Measurements from ENCODE around the gene NEUROD2. TPM values are rescaled to one million over a fixed set of nuclear protein-coding genes. Genes with fewer than 3 reads are reported as not detected.

The NEUROD2 gene
- total RNA-seq, 1 donor from 2014 or later = not detected

DNA sequence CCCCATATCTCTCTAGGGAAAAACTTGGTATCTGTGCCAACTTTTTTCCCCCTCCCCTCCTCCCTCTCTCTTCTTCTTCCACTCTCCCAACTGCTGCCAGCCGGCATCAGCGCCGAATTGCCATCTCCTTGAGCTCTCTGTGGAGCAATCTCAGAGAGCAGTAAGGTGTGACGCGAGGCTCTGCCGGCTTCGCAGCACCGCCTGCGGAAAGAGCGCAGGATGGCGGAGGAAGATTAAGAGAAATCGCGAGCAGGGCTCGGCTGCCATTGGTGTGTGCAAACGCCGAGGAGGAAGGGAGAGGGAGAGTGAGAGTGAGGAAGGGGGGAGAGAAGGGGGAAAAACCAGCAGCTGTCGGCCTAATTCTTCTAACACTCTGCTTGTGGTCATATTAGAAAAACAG lies 44.2 kb downstream of the NEUROD2 start:
- Mint-ChIP-seq H3K27me3 (ENCODE audit: low read depth, unreplicated experiment) (peaks cover 14% of the 10 kb centered on the region), H3K4me3 (ENCODE audit: unreplicated experiment) (no peak overlapping the region), H3K27ac (ENCODE audit: unreplicated experiment) (no peak overlapping the region), H3K4me1 (ENCODE audit: low read depth, unreplicated experiment) (peaks cover 4% of the 10 kb centered on the region), H3K36me3 (ENCODE audit: low read depth, unreplicated experiment) (peaks cover 32% of the 10 kb centered on the region), H3K9me3 (ENCODE audit: unreplicated experiment) (no peaks in the 10 kb centered on the region)
- H3K27ac ChIP-seq (ENCODE audit: low read depth, low read length) = no peak overlapping the region
- DNase-seq (ENCODE audit: low read depth) (no peak), FAIRE-seq (no peak)
- H2AFZ ChIP-seq (ENCODE audit: low read depth, low read length) = peak overlapping the region; percentile 25
- peaks cover 4% of the 10 kb centered on the region for H4K20me1 ChIP-seq (ENCODE audit: insufficient read depth, low read length)
- peaks cover 4% of the 10 kb centered on the region for H3K36me3 ChIP-seq (ENCODE audit: insufficient read depth, low read length)
- no peak overlapping the region for H3K4me3 ChIP-seq (ENCODE audit: insufficient read depth, low read depth, low read length)
- H3K27me3 ChIP-seq (ENCODE audit: insufficient read depth, low read length) = no peaks in the 10 kb centered on the region
- peak overlapping the region; percentile 46 for H3K9ac ChIP-seq (ENCODE audit: low read length)
- peaks cover 4% of the 10 kb centered on the region for H3K4me1 ChIP-seq (ENCODE audit: insufficient read depth, low read length)
- H3K79me2 ChIP-seq (ENCODE audit: insufficient read depth, low read length) = no peaks in the 10 kb centered on the region
- H3K4me2 ChIP-seq (ENCODE audit: low read length) = peak overlapping the region; percentile 72
- H3K9me3 ChIP-seq (ENCODE audit: insufficient read depth, low read depth, low read length) = no peaks in the 10 kb centered on the region
- TF ChIP-seq, protein P1, sequence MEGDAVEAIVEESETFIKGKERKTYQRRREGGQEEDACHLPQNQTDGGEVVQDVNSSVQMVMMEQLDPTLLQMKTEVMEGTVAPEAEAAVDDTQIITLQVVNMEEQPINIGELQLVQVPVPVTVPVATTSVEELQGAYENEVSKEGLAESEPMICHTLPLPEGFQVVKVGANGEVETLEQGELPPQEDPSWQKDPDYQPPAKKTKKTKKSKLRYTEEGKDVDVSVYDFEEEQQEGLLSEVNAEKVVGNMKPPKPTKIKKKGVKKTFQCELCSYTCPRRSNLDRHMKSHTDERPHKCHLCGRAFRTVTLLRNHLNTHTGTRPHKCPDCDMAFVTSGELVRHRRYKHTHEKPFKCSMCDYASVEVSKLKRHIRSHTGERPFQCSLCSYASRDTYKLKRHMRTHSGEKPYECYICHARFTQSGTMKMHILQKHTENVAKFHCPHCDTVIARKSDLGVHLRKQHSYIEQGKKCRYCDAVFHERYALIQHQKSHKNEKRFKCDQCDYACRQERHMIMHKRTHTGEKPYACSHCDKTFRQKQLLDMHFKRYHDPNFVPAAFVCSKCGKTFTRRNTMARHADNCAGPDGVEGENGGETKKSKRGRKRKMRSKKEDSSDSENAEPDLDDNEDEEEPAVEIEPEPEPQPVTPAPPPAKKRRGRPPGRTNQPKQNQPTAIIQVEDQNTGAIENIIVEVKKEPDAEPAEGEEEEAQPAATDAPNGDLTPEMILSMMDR (IDR thresholded peaks at IDR 0.05; ENCODE audit: insufficient read depth, low read depth, low read length) = no peak
- no peak for TF ChIP-seq EZH2 (IDR thresholded peaks at IDR 0.05; ENCODE audit: insufficient read depth, low read length)

DNA sequence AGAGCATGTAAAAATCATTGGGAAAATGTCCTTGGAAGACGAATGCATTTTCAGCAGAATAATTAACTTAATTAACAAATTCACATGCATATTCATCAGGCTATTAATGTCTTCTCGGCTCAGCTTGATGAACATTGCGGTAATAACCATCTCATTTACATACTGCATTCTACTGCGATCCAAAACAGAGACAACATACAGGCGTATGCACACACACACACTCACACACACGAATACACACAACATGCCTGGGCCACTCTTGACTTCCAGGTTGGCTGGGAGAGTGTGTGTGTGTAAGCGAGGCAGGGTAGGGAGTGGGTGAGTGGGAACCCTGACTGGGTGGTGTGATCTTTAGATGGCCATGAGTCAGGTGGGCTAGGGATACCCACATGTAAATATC lies 44.7 kb downstream of the NEUROD2 start:
- H3K4me1 ChIP-seq (ENCODE audit: insufficient read depth, low read length) = peaks cover 4% of the 10 kb centered on the region
- H3K9me3 ChIP-seq (ENCODE audit: insufficient read depth, low read depth, low read length) = no peaks in the 10 kb centered on the region
- H2AFZ ChIP-seq (ENCODE audit: low read depth, low read length) = no peak overlapping the region
- no peak overlapping the region for H3K9ac ChIP-seq (ENCODE audit: low read length)
- peaks cover 4% of the 10 kb centered on the region for H3K36me3 ChIP-seq (ENCODE audit: insufficient read depth, low read length)
- DNase-seq (ENCODE audit: low read depth) = peak; percentile 41
- peaks cover 4% of the 10 kb centered on the region for H4K20me1 ChIP-seq (ENCODE audit: insufficient read depth, low read length)
- Mint-ChIP-seq H3K36me3 (ENCODE audit: low read depth, unreplicated experiment) (peaks cover 29% of the 10 kb centered on the region), H3K4me1 (ENCODE audit: low read depth, unreplicated experiment) (peaks cover 4% of the 10 kb centered on the region), H3K9me3 (ENCODE audit: unreplicated experiment) (no peaks in the 10 kb centered on the region), H3K27ac (ENCODE audit: unreplicated experiment) (no peak overlapping the region), H3K4me3 (ENCODE audit: unreplicated experiment) (no peak overlapping the region), H3K27me3 (ENCODE audit: low read depth, unreplicated experiment) (peaks cover 11% of the 10 kb centered on the region)
- FAIRE-seq = no peak
- peak overlapping the region; percentile 72 for H3K4me2 ChIP-seq (ENCODE audit: low read length)
- H3K27me3 ChIP-seq (ENCODE audit: insufficient read depth, low read length) = no peaks in the 10 kb centered on the region
- no peaks in the 10 kb centered on the region for H3K79me2 ChIP-seq (ENCODE audit: insufficient read depth, low read length)
- H3K4me3 ChIP-seq (ENCODE audit: insufficient read depth, low read depth, low read length) = no peak overlapping the region
- H3K27ac ChIP-seq (ENCODE audit: low read depth, low read length) = no peak overlapping the region
- no peak for TF ChIP-seq EZH2 (IDR thresholded peaks at IDR 0.05; ENCODE audit: insufficient read depth, low read length)
- TF ChIP-seq, protein P1 (IDR thresholded peaks at IDR 0.05; ENCODE audit: insufficient read depth, low read depth, low read length) = no peak

DNA sequence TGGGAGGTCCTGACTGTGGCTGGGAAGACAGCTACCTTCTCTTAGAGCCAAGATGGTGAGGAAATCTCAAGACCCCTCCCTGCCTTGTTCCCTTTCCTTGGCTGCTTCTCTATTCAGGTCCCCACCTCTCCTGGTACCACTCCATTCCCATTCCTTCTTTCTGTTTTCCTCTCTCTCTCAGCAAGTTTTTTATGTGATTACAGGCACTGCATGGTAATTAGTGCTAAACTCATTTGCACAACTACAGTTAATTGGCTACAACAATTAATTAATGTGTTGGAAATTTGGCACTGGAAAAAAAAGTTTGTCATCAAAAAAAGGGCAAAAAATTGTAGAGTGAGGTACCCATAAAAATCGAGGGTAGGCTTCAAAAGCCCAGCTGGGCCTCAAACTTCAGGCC lies 45.3 kb downstream of the NEUROD2 start:
- Histone ChIP-seq H3K9me3 (ENCODE audit: insufficient read depth, low read depth, low read length) (no peaks in the 10 kb centered on the region), H3K27ac (ENCODE audit: low read depth, low read length) (no peak overlapping the region), H3K79me2 (ENCODE audit: insufficient read depth, low read length) (no peaks in the 10 kb centered on the region), H2AFZ (ENCODE audit: low read depth, low read length) (no peak overlapping the region), H3K27me3 (ENCODE audit: insufficient read depth, low read length) (no peaks in the 10 kb centered on the region), H4K20me1 (ENCODE audit: insufficient read depth, low read length) (peaks cover 4% of the 10 kb centered on the region), H3K36me3 (ENCODE audit: insufficient read depth, low read length) (peaks cover 8% of the 10 kb centered on the region), H3K4me3 (ENCODE audit: insufficient read depth, low read depth, low read length) (no peak overlapping the region), H3K4me1 (ENCODE audit: insufficient read depth, low read length) (peaks cover 4% of the 10 kb centered on the region), H3K4me2 (ENCODE audit: low read length) (no peak overlapping the region), H3K9ac (ENCODE audit: low read length) (no peak overlapping the region)
- Mint-ChIP-seq H3K36me3 (ENCODE audit: low read depth, unreplicated experiment) (peaks cover 30% of the 10 kb centered on the region), H3K27me3 (ENCODE audit: low read depth, unreplicated experiment) (peaks cover 11% of the 10 kb centered on the region), H3K4me3 (ENCODE audit: unreplicated experiment) (peak overlapping the region; percentile 5), H3K4me1 (ENCODE audit: low read depth, unreplicated experiment) (peaks cover 4% of the 10 kb centered on the region), H3K27ac (ENCODE audit: unreplicated experiment) (no peak overlapping the region), H3K9me3 (ENCODE audit: unreplicated experiment) (no peaks in the 10 kb centered on the region)
- DNase-seq (ENCODE audit: low read depth) = no peak
- no peak for FAIRE-seq
- TF ChIP-seq EZH2 (IDR thresholded peaks at IDR 0.05; ENCODE audit: insufficient read depth, low read length) = no peak
- TF ChIP-seq, protein P1 (IDR thresholded peaks at IDR 0.05; ENCODE audit: insufficient read depth, low read depth, low read length) = no peak

Measured in astrocyte (in vitro differentiated cells and primary cell).